Thyroid gland (tissue), 4 donors: ENCODE data around the gene FBXO21. TPM values are rescaled to one million over a fixed set of nuclear protein-coding genes. Genes with fewer than 3 reads are reported as not detected.
"Not testable (repeated sequence)": the region's sequence is repeated elsewhere in the genome, so short reads cannot be mapped to it uniquely, and the experiment has no call there.

Experiments
- DNase-seq, 2 donors: peaks; one replicate each; pipeline ENCODE4 v3.0.0-alpha.2; 2019
- H3K27ac ChIP-seq, 3 donors: fragments of 200-600 bp; sonication (generic); 1 replicate in 2 of 3; 2 replicates in 1 of 3; pipeline ENCODE4 v1.5.1; 2016 to 2019; ENCODE audit warnings: mild to moderate bottlenecking in 1 of 3, moderate library complexity in 1 of 3
- H3K27me3 ChIP-seq: fragments of 200-600 bp; sonication (generic); one replicate; pipeline ENCODE4 v1.5.1; 2019
- H3K36me3 ChIP-seq, 2 donors: fragments of 200-600 bp; sonication (generic); one replicate each; pipeline ENCODE4 v1.5.1; 2016 to 2019
- H3K4me1 ChIP-seq, 2 donors: fragments of 200-600 bp; sonication (generic); one replicate each; pipeline ENCODE4 v1.5.1; 2017 to 2019
- H3K4me3 ChIP-seq, 3 donors: fragments of 200-600 bp; sonication (generic); replicated peaks in 1 of 3; 1 replicate in 2 of 3; 2 replicates in 1 of 3; pipeline ENCODE4 v1.5.1; 2016; ENCODE audit warnings: mild to moderate bottlenecking in 1 of 3
- H3K9me3 ChIP-seq: fragments of 200-600 bp; sonication (generic); one replicate; pipeline ENCODE4 v1.5.1; 2017
- CTCF ChIP-seq, 6 experiments: fragments of 200-600 bp in 3 of 6; fragments of 450-650 bp in 3 of 6; sonication (generic) in 3 of 6; IDR thresholded peaks; one replicate each; pipeline ENCODE4 v1.5.1; 2016 to 2019; ENCODE audit warnings: antibody characterized with exemption in 6 of 6, mild to moderate bottlenecking in 2 of 6, inconsistent platforms in 1 of 6, moderate library complexity in 1 of 6
- POLR2A ChIP-seq, 2 donors: fragments of 450-650 bp; IDR thresholded peaks; one replicate each; pipeline ENCODE4 v1.6.1; 2017; ENCODE audit warnings: antibody characterized with exemption in 2 of 2, mild to moderate bottlenecking in 2 of 2, moderate library complexity in 1 of 2
- WGBS, 2 donors: methylation state at CpG; one replicate each; pipeline ENCODE4 v1.1.5; 2017; 5-methylcytosine and 5-hydroxymethylcytosine counted together
- intact Hi-C: fragments of 100-400 bp; cut with DNase I; formaldehyde crosslinking; loops from one replicate; pipeline ENCODE4 v1.15.1; 2023
- total RNA-seq, 4 donors: library from RNA; depleted of rRNA; stranded (reverse); fragments of >200 nt; gene quantifications; one replicate each; pipeline ENCODE4 v1.2.3, GENCODE V29; 2016

The FBXO21 gene
- total RNA-seq, 4 donors from 2014 or later: 90.6 to 298 (median 196) TPM

- no peaks in the 10 kb centered on the region for H3K27me3 ChIP-seq
- WGBS, 2 donors: 84 to 85% methylated on average over 9 of the region's 9 CpGs
- TF ChIP-seq CTCF (IDR thresholded peaks at IDR 0.05) (no peak), POLR2A (IDR thresholded peaks at IDR 0.05) (no peak)
- DNase-seq: no peak
- no peaks in the 10 kb centered on the region for H3K4me1 ChIP-seq
- H3K9me3 ChIP-seq: no peaks in the 10 kb centered on the region
- intact Hi-C loops: no loop called here
- H3K36me3 ChIP-seq: no peaks in the 10 kb centered on the region
- no peak overlapping the region for H3K4me3 ChIP-seq
- H3K27ac ChIP-seq: no peak overlapping the region
Observed at GRCh38 chr12:117202556-117202955, 12.3 kb upstream of the FBXO21 start.

GRCh38 chr12:117202033-117202432 lies 11.8 kb upstream of the FBXO21 start:
- H3K9me3 ChIP-seq: no peaks in the 10 kb centered on the region
- no peaks in the 10 kb centered on the region for H3K36me3 ChIP-seq
- TF ChIP-seq CTCF (IDR thresholded peaks at IDR 0.05) (no peak), POLR2A (IDR thresholded peaks at IDR 0.05) (no peak)
- no peak overlapping the region for H3K4me3 ChIP-seq
- no peaks in the 10 kb centered on the region for H3K27me3 ChIP-seq
- WGBS, 2 donors: 88 to 91% methylated on average over 9 of the region's 9 CpGs
- no peak overlapping the region for H3K27ac ChIP-seq
- DNase-seq: no peak
- intact Hi-C loops: no loop called here
- H3K4me1 ChIP-seq: no peaks in the 10 kb centered on the region

- H3K4me1 ChIP-seq, H3K27me3 ChIP-seq, DNase-seq, intact Hi-C loops, H3K4me3 ChIP-seq, H3K27ac ChIP-seq, H3K36me3 ChIP-seq, H3K9me3 ChIP-seq: not testable (repeated sequence)
- 93 to 96% methylated on average over 8 of the region's 8 CpGs for WGBS, 2 donors
Observed at GRCh38 chr12:117199956-117200744, 9.9 kb upstream of the FBXO21 start.

- H3K9me3 ChIP-seq, H3K36me3 ChIP-seq, H3K4me1 ChIP-seq, intact Hi-C loops, DNase-seq, H3K27ac ChIP-seq, H3K4me3 ChIP-seq, H3K27me3 ChIP-seq: not testable (repeated sequence)
- 93 to 94% methylated on average over 6 of the region's 6 CpGs for WGBS, 2 donors
Observed at GRCh38 chr12:117196334-117196733, 6.1 kb upstream of the FBXO21 start.

- H3K9me3 ChIP-seq, H3K27me3 ChIP-seq, DNase-seq, H3K4me1 ChIP-seq, H3K27ac ChIP-seq, H3K36me3 ChIP-seq, intact Hi-C loops, H3K4me3 ChIP-seq: not testable (repeated sequence)
- 80 to 85% methylated on average over 9 of the region's 9 CpGs for WGBS, 2 donors
Observed at GRCh38 chr12:117195027-117195426, 4.8 kb upstream of the FBXO21 start.

- H3K36me3 ChIP-seq: no peaks in the 10 kb centered on the region
- no peaks in the 10 kb centered on the region for H3K9me3 ChIP-seq
- TF ChIP-seq POLR2A (IDR thresholded peaks at IDR 0.05): no peak
- no peak for TF ChIP-seq CTCF (IDR thresholded peaks at IDR 0.05)
- peaks cover 0 to under 1% of the 10 kb centered on the region in 2 donors for H3K4me1 ChIP-seq
- WGBS, 2 donors: 70 to 97% methylated on average over 3 of the region's 3 CpGs
- H3K27ac ChIP-seq: no peak overlapping the region
- intact Hi-C loops: no loop called here
- no peak overlapping the region for H3K4me3 ChIP-seq
- no peak for DNase-seq
- no peaks in the 10 kb centered on the region for H3K27me3 ChIP-seq
Observed at GRCh38 chr12:117193903-117194302, 3.6 kb upstream of the FBXO21 start.

- H3K4me1 ChIP-seq, H3K9me3 ChIP-seq, intact Hi-C loops, H3K27me3 ChIP-seq, DNase-seq, H3K4me3 ChIP-seq, H3K36me3 ChIP-seq, H3K27ac ChIP-seq: not testable (repeated sequence)
- WGBS, 2 donors: 81 to 87% methylated on average over 9 of the region's 9 CpGs
Observed at GRCh38 chr12:117192581-117192980, 2.3 kb upstream of the FBXO21 start.
